ENCODE measurements around the gene CCDC85C. TPM values are rescaled to one million over a fixed set of nuclear protein-coding genes. Genes with fewer than 3 reads are reported as not detected.

Gene CCDC85C
- total and polyA plus RNA-seq, 2 of the 8 experiments (the other 6 are each of a cell fraction or from before 2014, with no cell fraction given), result 16.8 to 35.8 TPM

GRCh38 chr14:99633918-99634317 is 29.9 kb upstream of the CCDC85C start:
- Histone ChIP-seq H3K18ac (ENCODE audit: extremely low read depth, low read length) (no peak overlapping the region), H4K20me1 (replicated peaks in 1 of 2; ENCODE audit: control insufficient read depth in 1 of 2, insufficient read depth in 2 of 2, low read length in 2 of 2) (no peaks in the 10 kb centered on the region), H3K56ac (replicated peaks; ENCODE audit: insufficient read length, low read depth, low read length) (no peak overlapping the region), H3K9ac (replicated peaks in 1 of 4; ENCODE audit: extremely low read depth in 1 of 4, low read depth in 3 of 4, low read length in 3 of 4) (no peak overlapping the region), H2AFZ (ENCODE audit: low read length) (peak overlapping the region; percentile 63; the same call in 1 of the 2 replicates), H3K27me3 (replicated peaks in 1 of 4; ENCODE audit: control insufficient read depth in 3 of 4, extremely low read depth in 1 of 4, insufficient read depth in 3 of 4, low read length in 3 of 4) (no peaks in the 10 kb centered on the region; a peak in 1 of 7 replicates), H2BK20ac (ENCODE audit: low read length) (no peak overlapping the region), H4K5ac (ENCODE audit: insufficient read length, low read depth, low read length) (no peak overlapping the region), H3K4me1 (replicated peaks in 1 of 4; ENCODE audit: control insufficient read depth in 3 of 4, insufficient read depth in 4 of 4, low read length in 3 of 4) (no peaks in the 10 kb centered on the region), H2BK12ac (ENCODE audit: low read depth, low read length) (no peak overlapping the region; the same call in 1 of the 2 replicates), H4K8ac (ENCODE audit: extremely low read depth, insufficient read depth, low read length) (no peak overlapping the region), H3K4me3 (ENCODE audit: extremely low read depth in 1 of 4, insufficient read depth in 2 of 4, low read depth in 3 of 4, low read length in 4 of 4) (no peak overlapping the region), H2BK5ac (ENCODE audit: low read depth, low read length) (no peak overlapping the region), H2AK5ac (ENCODE audit: low read depth, low read length) (no peak overlapping the region), H3K79me1 (ENCODE audit: low read depth, low read length) (no peaks in the 10 kb centered on the region), H3K14ac (ENCODE audit: insufficient read length) (no peak overlapping the region), H3K4me2 (ENCODE audit: insufficient read depth in 1 of 2, low read depth in 2 of 2, low read length in 2 of 2) (no peak overlapping the region), H3K4ac (replicated peaks; ENCODE audit: insufficient read length, low read depth, low read length) (no peak overlapping the region), H3K23me2 (ENCODE audit: low read depth, low read length) (no peaks in the 10 kb centered on the region), H3K9me3 (ENCODE audit: insufficient read depth in 2 of 2, low read depth in 1 of 2, low read length in 1 of 2) (no peaks in the 10 kb centered on the region), H2BK15ac (ENCODE audit: low read length) (no peak overlapping the region), H3K27ac (ENCODE audit: low read depth, low read length) (no peak overlapping the region), H3K23ac (ENCODE audit: insufficient read length) (no peak overlapping the region), H2BK120ac (replicated peaks; ENCODE audit: low read depth, low read length) (no peak overlapping the region), H3K79me2 (ENCODE audit: control insufficient read depth in 1 of 2, insufficient read depth in 2 of 2, low read length in 2 of 2) (no peaks in the 10 kb centered on the region), H4K91ac (replicated peaks; ENCODE audit: insufficient read length, low read length) (no peak overlapping the region), H3K36me3 (ENCODE audit: control insufficient read depth in 2 of 4, insufficient read depth in 4 of 4, low read length in 3 of 4) (no peaks in the 10 kb centered on the region)
- ChIA-PET CTCF (ENCODE audit: partially characterized antibody) (interaction anchor here (0.9 to 3.3 kb wide), 16 partner anchors 11 to 253 kb away, joined by 3 to 12 read pairs (median 4); no protein-coding TSS in a partner anchor), POLR2A (ENCODE audit: partially characterized antibody) (interaction anchor here (1.0 kb wide), 1 partner anchor 28 kb away, joined by 3 read pairs; no protein-coding TSS in a partner anchor)
- FAIRE-seq (no peak), DNase-seq (ENCODE audit: low read depth in 1 of 2, low spot score in 2 of 2) (no peak)
- 86% methylated on average over 10 of the region's 10 CpGs; no CpG with 5 or more reads in 1 of the 2 experiments for WGBS, 2 experiments (ENCODE audit: extremely low coverage in 1 of 2, insufficient coverage in 1 of 2, insufficient read length in 1 of 2, insufficient replicate concordance in 2 of 2, low coverage in 1 of 2, low lambda C conversion rate in 2 of 2, missing lambda C conversion rate in 1 of 2)
- no peak for TF ChIP-seq SIN3A (conservative IDR thresholded peaks at IDR 0.05 in 1 of 2, IDR thresholded peaks at IDR 0.05 in 1 of 2; ENCODE audit: low read depth in 1 of 2, low read length in 2 of 2)
- TF ChIP-seq PHF8 (conservative IDR thresholded peaks at IDR 0.05; ENCODE audit: low read depth, low read length), result no peak
- no peak for TF ChIP-seq SIRT6 (IDR thresholded peaks at IDR 0.05; ENCODE audit: low read length)
- no peak for TF ChIP-seq BACH1 (IDR thresholded peaks at IDR 0.05; ENCODE audit: low read length)
- no peak for TF ChIP-seq POLR2A (IDR thresholded peaks at IDR 0.05; ENCODE audit: control extremely low read depth in 1 of 2, low read depth in 2 of 2, low read length in 2 of 2)
- no peak for TF ChIP-seq HDAC6 (IDR thresholded peaks at IDR 0.05; ENCODE audit: low read depth, low read length)
- no peak for TF ChIP-seq JUND (IDR thresholded peaks at IDR 0.05; ENCODE audit: low read length)
- no peak for TF ChIP-seq CEBPB (IDR thresholded peaks at IDR 0.05; ENCODE audit: low read depth, low read length)
- no peak for TF ChIP-seq TAF7 (optimal IDR thresholded peaks at IDR 0.05; ENCODE audit: borderline replicate concordance, low read depth, low read length)
- TF ChIP-seq SUZ12 (IDR thresholded peaks at IDR 0.05; ENCODE audit: low read length), result no peak
- no peak for TF ChIP-seq ASH2L (IDR thresholded peaks at IDR 0.05; ENCODE audit: low read length)
- TF ChIP-seq ATF2 (IDR thresholded peaks at IDR 0.05; ENCODE audit: low read length), result no peak

Measured in H1 (cell line).